Measurements from ENCODE around the gene SLC35A1. TPM values are rescaled to one million over a fixed set of nuclear protein-coding genes. Genes with fewer than 3 reads are reported as not detected.

SLC35A1 gene
- total and polyA plus RNA-seq, 2 donors (not counting 1 experiment from before 2014, with no cell fraction given), result 9.1 to 15.6 TPM

DNA sequence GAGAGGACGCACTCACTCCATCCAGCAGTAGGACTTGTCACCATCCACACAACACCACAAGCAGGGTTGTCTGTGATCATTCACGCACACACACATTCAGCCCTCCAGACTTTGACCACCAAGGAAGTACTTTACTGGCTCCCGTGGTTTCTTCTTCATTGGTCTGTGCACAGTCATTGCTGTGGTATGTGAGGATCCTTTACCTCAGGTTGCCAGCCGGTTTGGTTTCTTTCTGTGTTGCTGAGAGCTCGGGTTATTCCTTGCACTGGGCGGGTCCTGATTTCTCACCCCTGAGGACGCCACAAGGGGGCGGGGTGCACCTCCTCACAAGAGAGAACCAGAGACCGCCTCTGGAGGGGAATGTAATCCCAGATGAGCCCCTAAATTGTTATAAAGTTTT, 11.2 kb downstream of the SLC35A1 start:
- Histone ChIP-seq H3K4me1 (ENCODE audit: control insufficient read depth in 2 of 2, insufficient read depth in 2 of 2, low read length in 2 of 2) (no peaks in the 10 kb centered on the region), H3K27ac (ENCODE audit: low read length in 2 of 2) (no peak overlapping the region), H3K4me2 (replicated peaks; ENCODE audit: low read depth, low read length, poor library complexity, severe bottlenecking) (no peak overlapping the region), H4K20me1 (ENCODE audit: control insufficient read depth, insufficient read depth, low read length, poor library complexity, severe bottlenecking) (no peaks in the 10 kb centered on the region), H2AFZ (ENCODE audit: insufficient read depth, low read depth, low read length, poor library complexity, severe bottlenecking) (no peak overlapping the region), H3K9me3 (ENCODE audit: control extremely low read depth in 1 of 3, control insufficient read depth in 2 of 3, insufficient read depth in 1 of 3, low read length in 2 of 3) (no peaks in the 10 kb centered on the region), H3K9ac (ENCODE audit: low read length) (no peak overlapping the region), H3K27me3 (replicated peaks in 1 of 4; ENCODE audit: control extremely low read depth in 1 of 4, control insufficient read depth in 3 of 4, insufficient read depth in 4 of 4, low read length in 3 of 4) (no peaks in the 10 kb centered on the region), H3K36me3 (replicated peaks in 1 of 2; ENCODE audit: control extremely low read depth in 1 of 2, control insufficient read depth in 1 of 2, extremely low read depth in 1 of 2, insufficient read depth in 2 of 2, low read length in 1 of 2) (peaks cover 1 to 2% of the 10 kb centered on the region in 2 experiments), H3K79me2 (ENCODE audit: control insufficient read depth, insufficient read depth, low read length) (peaks cover 10% of the 10 kb centered on the region), H3K4me3 (ENCODE audit: control extremely low read depth in 1 of 5, extremely low read depth in 1 of 5, insufficient read depth in 1 of 5, low read depth in 2 of 5, low read length in 4 of 5) (no peak overlapping the region)
- DNase-seq (peak; percentile 16), ATAC-seq (ENCODE audit: low read depth) (no peak)
- H3K27ac Mint-ChIP-seq, result no peak overlapping the region
- no peaks in the 10 kb centered on the region for H3K27me3 Mint-ChIP-seq
- CTCF ChIA-PET, result no interaction called here
- intact Hi-C loops (cut with micrococcal nuclease), result no loop called here
- WGBS (ENCODE audit: insufficient coverage), result 54% methylated on average over 4 of the region's 9 CpGs
- H3K4me3 Mint-ChIP-seq, result no peak overlapping the region
- H3K4me1 Mint-ChIP-seq, result no peaks in the 10 kb centered on the region
- H3K9me3 Mint-ChIP-seq (ENCODE audit: insufficient read depth), result no peaks in the 10 kb centered on the region
- no peak for TF ChIP-seq EZH2 (IDR thresholded peaks at IDR 0.05; ENCODE audit: borderline replicate concordance, insufficient read depth, low read depth, low read length, poor library complexity, severe bottlenecking)
- TF ChIP-seq, protein P1, sequence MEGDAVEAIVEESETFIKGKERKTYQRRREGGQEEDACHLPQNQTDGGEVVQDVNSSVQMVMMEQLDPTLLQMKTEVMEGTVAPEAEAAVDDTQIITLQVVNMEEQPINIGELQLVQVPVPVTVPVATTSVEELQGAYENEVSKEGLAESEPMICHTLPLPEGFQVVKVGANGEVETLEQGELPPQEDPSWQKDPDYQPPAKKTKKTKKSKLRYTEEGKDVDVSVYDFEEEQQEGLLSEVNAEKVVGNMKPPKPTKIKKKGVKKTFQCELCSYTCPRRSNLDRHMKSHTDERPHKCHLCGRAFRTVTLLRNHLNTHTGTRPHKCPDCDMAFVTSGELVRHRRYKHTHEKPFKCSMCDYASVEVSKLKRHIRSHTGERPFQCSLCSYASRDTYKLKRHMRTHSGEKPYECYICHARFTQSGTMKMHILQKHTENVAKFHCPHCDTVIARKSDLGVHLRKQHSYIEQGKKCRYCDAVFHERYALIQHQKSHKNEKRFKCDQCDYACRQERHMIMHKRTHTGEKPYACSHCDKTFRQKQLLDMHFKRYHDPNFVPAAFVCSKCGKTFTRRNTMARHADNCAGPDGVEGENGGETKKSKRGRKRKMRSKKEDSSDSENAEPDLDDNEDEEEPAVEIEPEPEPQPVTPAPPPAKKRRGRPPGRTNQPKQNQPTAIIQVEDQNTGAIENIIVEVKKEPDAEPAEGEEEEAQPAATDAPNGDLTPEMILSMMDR (IDR thresholded peaks at IDR 0.05), result no peak
- POLR2A ChIA-PET, result no interaction called here

DNA sequence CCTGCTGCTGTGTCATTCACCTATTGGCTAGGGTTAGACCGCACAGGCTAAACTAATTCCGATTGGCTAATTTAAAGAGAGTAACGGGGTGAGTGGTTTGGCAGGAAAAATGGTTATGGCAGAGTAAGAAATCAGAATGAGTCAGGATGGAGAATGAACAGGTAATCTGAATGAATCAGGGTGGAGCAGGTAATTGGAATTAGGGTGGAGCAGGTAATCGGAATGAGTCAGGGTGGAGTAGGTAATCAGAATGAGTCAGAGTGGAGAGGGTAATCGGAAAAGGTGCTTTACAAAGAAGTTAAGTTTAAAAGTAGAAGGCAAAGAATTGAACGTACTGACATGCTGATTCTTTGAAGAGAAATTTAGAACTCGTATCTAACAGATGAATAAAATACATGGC, 11.7 kb downstream of the SLC35A1 start:
- Histone ChIP-seq H3K9ac (ENCODE audit: low read length) (no peak overlapping the region), H3K4me2 (replicated peaks; ENCODE audit: low read depth, low read length, poor library complexity, severe bottlenecking) (no peak overlapping the region), H3K4me3 (ENCODE audit: control extremely low read depth in 1 of 5, extremely low read depth in 1 of 5, insufficient read depth in 1 of 5, low read depth in 2 of 5, low read length in 4 of 5) (no peak overlapping the region), H2AFZ (ENCODE audit: insufficient read depth, low read depth, low read length, poor library complexity, severe bottlenecking) (no peak overlapping the region), H3K27me3 (replicated peaks in 1 of 4; ENCODE audit: control extremely low read depth in 1 of 4, control insufficient read depth in 3 of 4, insufficient read depth in 4 of 4, low read length in 3 of 4) (no peaks in the 10 kb centered on the region), H3K27ac (ENCODE audit: low read length in 2 of 2) (no peak overlapping the region), H3K79me2 (ENCODE audit: control insufficient read depth, insufficient read depth, low read length) (peaks cover 10% of the 10 kb centered on the region), H4K20me1 (ENCODE audit: control insufficient read depth, insufficient read depth, low read length, poor library complexity, severe bottlenecking) (no peaks in the 10 kb centered on the region), H3K9me3 (ENCODE audit: control extremely low read depth in 1 of 3, control insufficient read depth in 2 of 3, insufficient read depth in 1 of 3, low read length in 2 of 3) (no peaks in the 10 kb centered on the region), H3K4me1 (ENCODE audit: control insufficient read depth in 2 of 2, insufficient read depth in 2 of 2, low read length in 2 of 2) (no peaks in the 10 kb centered on the region), H3K36me3 (replicated peaks in 1 of 2; ENCODE audit: control extremely low read depth in 1 of 2, control insufficient read depth in 1 of 2, extremely low read depth in 1 of 2, insufficient read depth in 2 of 2, low read length in 1 of 2) (peaks cover 0 to 1% of the 10 kb centered on the region in 2 experiments)
- Mint-ChIP-seq H3K4me3 (no peak overlapping the region), H3K27ac (no peak overlapping the region), H3K4me1 (no peaks in the 10 kb centered on the region), H3K9me3 (ENCODE audit: insufficient read depth) (no peaks in the 10 kb centered on the region), H3K27me3 (no peaks in the 10 kb centered on the region)
- WGBS (ENCODE audit: insufficient coverage), result 100% methylated on average over 7 of the region's 7 CpGs
- ATAC-seq (ENCODE audit: low read depth) (no peak), DNase-seq (no peak)
- intact Hi-C loops (cut with micrococcal nuclease), result no loop called here
- POLR2A ChIA-PET, result no interaction called here
- TF ChIP-seq EZH2 (IDR thresholded peaks at IDR 0.05; ENCODE audit: borderline replicate concordance, insufficient read depth, low read depth, low read length, poor library complexity, severe bottlenecking), result no peak
- TF ChIP-seq, protein P1 (IDR thresholded peaks at IDR 0.05), result no peak
- CTCF ChIA-PET, result no interaction called here
